WTC11 (cell line): Measurements from ENCODE around the gene BAG2.

Source experiments
- CTCF ChIP-seq: fragments of 200-600 bp; IDR thresholded peaks from 2 replicates; pipeline ENCODE4 v1.8.0; 2022; ENCODE audit warnings: antibody characterized with exemption
- NR2C2 ChIP-seq: sonication (generic); formaldehyde crosslinking; IDR thresholded peaks from 2 replicates; pipeline ENCODE4 v1.8.0; 2022; ENCODE audit warnings: mild to moderate bottlenecking, missing genetic modification reagents
- PRRX2 ChIP-seq: fragments of 250-450 bp; sonication (Bioruptor Pico); IDR thresholded peaks from 2 replicates; pipeline ENCODE4 v1.8.0; 2021; ENCODE audit warnings: mild to moderate bottlenecking
- TF ChIP-seq, protein P1 (sequence below): sonication (generic); formaldehyde crosslinking; IDR thresholded peaks from 2 replicates; pipeline ENCODE4 v1.8.0; 2022; ENCODE audit warnings: mild to moderate bottlenecking, missing genetic modification reagents

GRCh38 chr6:57162516-57162915 is 9.6 kb upstream of the BAG2 start:
- TF ChIP-seq CTCF (no peak), PRRX2 (CRISPR knock-in tag) (no peak), NR2C2 (CRISPR knock-in tag) (no peak)
- TF ChIP-seq, protein P1, sequence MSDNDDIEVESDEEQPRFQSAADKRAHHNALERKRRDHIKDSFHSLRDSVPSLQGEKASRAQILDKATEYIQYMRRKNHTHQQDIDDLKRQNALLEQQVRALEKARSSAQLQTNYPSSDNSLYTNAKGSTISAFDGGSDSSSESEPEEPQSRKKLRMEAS (CRISPR knock-in tag), result no peak
